K562 (cell line): ENCODE measurements around the gene CHKB. TPM values are rescaled to one million over a fixed set of nuclear protein-coding genes. Genes with fewer than 3 reads are reported as not detected.

Source experiments
- FOXP1 ChIP-seq: sonication (generic); formaldehyde crosslinking; IDR thresholded peaks from 2 replicates; pipeline ENCODE4 v1.8.0; 2022; ENCODE audit warnings: mild to moderate bottlenecking, missing genetic modification reagents
- PYGO2 ChIP-seq: fragments of 450-650 bp; IDR thresholded peaks from 2 replicates; pipeline ENCODE4 v1.6.1; 2016; ENCODE audit warnings: mild to moderate bottlenecking, missing genetic modification characterization, moderate library complexity, missing compliant biosample characterization
- REST ChIP-seq, 2 experiments: fragments of 450-650 bp; formaldehyde crosslinking in 1 of 2; IDR thresholded peaks; 2 replicates each; pipeline versions ENCODE4 v1.4.0 to v1.6.1; 2014 to 2020; ENCODE audit warnings: mild to moderate bottlenecking in 2 of 2, borderline replicate concordance in 1 of 2, low read depth in 1 of 2
- RHOXF2B ChIP-seq: fragments of 250-450 bp; sonication (Bioruptor Pico); conservative IDR thresholded peaks from 2 replicates; pipeline ENCODE4 v1.5.1; 2021
- TGIF2 ChIP-seq: sonication (generic); formaldehyde crosslinking; IDR thresholded peaks from 2 replicates; pipeline ENCODE4 v1.8.1; 2022; ENCODE audit warnings: mild to moderate bottlenecking, missing genetic modification reagents, moderate library complexity
- polyA plus RNA-seq, 8 experiments: library from polyadenylated mRNA; depleted of rRNA in 4 of 8; stranded (reverse) in 5 of 8; unstranded in 3 of 8; fragments of >200 nt; fragmentation: Nextera tagmentation in 2 of 8; fragmentation: Illumina TruSeq in 1 of 8; extraction: Ambion mirVana in 2 of 8; extraction: Trizol in 1 of 8; gene quantifications; 2 replicates each; pipeline versions ENCODE4 v1.2.1 to v1.2.3, GENCODE V29; 2011 to 2014; ENCODE audit warnings: inconsistent platforms in 1 of 8, missing spikeins in 1 of 8
- total RNA-seq, 7 experiments: library from RNA; depleted of rRNA in 6 of 7; stranded (reverse); fragments of >200 nt in 6 of 7; fragmentation: Illumina TruSeq in 2 of 7; extraction: Trizol in 2 of 7; gene quantifications; 2 replicates each; pipeline versions ENCODE4 v1.2.1 to v1.2.3, GENCODE V29; 2011 to 2021; ENCODE audit warnings: low replicate concordance in 1 of 7
- TF ChIP-seq, protein P1 (sequence below): fragments of 450-650 bp; IDR thresholded peaks from 2 replicates; pipeline ENCODE4 v1.6.1; 2018; ENCODE audit not compliant: partially characterized antibody
- TF ChIP-seq, protein P2 (sequence below): fragments of 250-450 bp; sonication (Bioruptor Pico); IDR thresholded peaks from 2 replicates; pipeline ENCODE4 v1.8.0; 2021; ENCODE audit warnings: mild to moderate bottlenecking, moderate library complexity
- TF ChIP-seq, protein P3 (sequence below): sonication (generic); formaldehyde crosslinking; IDR thresholded peaks from 2 replicates; pipeline ENCODE4 v1.8.1; 2023; ENCODE audit warnings: mild to moderate bottlenecking, missing genetic modification reagents
- TF ChIP-seq, protein P4 (sequence below): sonication (generic); formaldehyde crosslinking; IDR thresholded peaks from 2 replicates; pipeline ENCODE4 v1.8.1; 2023; ENCODE audit warnings: mild to moderate bottlenecking, missing genetic modification reagents, moderate library complexity

The CHKB gene
- total and polyA plus RNA-seq, 9 of the 15 experiments (the other 6 are each of a cell fraction or from before 2014, with no cell fraction given): 2.7 to 31.0 (median 11.0) TPM

DNA sequence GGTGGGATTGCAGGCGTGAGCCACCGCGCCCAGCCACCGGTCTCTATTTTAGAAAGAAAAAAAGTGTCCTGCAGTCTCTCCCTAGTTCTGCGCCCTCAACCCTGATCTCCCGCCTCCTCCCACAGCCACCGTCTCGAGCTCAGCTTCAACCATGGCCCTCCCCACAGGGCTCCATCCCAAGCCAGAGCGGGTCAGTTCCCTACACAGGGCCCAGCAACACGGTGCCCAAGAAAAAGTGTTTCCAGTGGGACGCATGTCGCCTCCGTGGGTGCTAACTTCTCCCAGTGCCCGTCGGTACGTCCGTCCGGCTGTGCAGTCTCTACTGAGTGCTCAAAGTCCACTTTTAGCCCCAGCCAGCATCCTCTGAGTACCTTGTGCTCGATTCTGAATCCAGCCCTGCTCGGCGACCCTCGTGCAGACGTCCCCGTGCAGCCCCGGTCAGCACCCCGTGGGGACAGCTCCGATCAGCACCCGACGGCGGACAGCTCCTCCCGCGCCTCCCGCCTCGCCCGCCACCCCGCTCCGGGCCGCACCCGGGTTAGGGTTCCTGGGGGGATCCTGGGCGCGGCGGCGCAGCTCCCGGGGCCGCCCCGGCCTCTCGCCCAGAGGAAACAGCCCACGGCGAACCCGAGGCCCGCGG, 17.3 kb upstream of the CHKB start (continued):
- TF ChIP-seq, protein P1, sequence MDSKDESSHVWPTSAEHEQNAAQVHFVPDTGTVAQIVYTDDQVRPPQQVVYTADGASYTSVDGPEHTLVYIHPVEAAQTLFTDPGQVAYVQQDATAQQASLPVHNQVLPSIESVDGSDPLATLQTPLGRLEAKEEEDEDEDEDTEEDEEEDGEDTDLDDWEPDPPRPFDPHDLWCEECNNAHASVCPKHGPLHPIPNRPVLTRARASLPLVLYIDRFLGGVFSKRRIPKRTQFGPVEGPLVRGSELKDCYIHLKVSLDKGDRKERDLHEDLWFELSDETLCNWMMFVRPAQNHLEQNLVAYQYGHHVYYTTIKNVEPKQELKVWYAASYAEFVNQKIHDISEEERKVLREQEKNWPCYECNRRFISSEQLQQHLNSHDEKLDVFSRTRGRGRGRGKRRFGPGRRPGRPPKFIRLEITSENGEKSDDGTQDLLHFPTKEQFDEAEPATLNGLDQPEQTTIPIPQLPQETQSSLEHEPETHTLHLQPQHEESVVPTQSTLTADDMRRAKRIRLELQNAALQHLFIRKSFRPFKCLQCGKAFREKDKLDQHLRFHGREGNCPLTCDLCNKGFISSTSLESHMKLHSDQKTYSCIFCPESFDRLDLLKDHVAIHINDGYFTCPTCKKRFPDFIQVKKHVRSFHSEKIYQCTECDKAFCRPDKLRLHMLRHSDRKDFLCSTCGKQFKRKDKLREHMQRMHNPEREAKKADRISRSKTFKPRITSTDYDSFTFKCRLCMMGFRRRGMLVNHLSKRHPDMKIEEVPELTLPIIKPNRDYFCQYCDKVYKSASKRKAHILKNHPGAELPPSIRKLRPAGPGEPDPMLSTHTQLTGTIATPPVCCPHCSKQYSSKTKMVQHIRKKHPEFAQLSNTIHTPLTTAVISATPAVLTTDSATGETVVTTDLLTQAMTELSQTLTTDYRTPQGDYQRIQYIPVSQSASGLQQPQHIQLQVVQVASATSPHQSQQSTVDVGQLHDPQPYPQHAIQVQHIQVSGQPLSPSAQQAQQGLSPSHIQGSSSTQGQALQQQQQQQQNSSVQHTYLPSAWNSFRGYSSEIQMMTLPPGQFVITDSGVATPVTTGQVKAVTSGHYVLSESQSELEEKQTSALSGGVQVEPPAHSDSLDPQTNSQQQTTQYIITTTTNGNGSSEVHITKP: no peak
- no peak for TF ChIP-seq PYGO2 (tag)
- TF ChIP-seq FOXP1 (CRISPR knock-in tag): peak; percentile 99
- TF ChIP-seq, protein P2, sequence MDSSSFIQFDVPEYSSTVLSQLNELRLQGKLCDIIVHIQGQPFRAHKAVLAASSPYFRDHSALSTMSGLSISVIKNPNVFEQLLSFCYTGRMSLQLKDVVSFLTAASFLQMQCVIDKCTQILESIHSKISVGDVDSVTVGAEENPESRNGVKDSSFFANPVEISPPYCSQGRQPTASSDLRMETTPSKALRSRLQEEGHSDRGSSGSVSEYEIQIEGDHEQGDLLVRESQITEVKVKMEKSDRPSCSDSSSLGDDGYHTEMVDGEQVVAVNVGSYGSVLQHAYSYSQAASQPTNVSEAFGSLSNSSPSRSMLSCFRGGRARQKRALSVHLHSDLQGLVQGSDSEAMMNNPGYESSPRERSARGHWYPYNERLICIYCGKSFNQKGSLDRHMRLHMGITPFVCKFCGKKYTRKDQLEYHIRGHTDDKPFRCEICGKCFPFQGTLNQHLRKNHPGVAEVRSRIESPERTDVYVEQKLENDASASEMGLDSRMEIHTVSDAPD (CRISPR knock-in tag): no peak
- peak; percentile 100 for TF ChIP-seq REST (IDR thresholded peaks at IDR 0.05; ENCODE audit: borderline replicate concordance)
- TF ChIP-seq REST (CRISPR knock-in tag; IDR thresholded peaks at IDR 0.05; ENCODE audit: low read depth): peak; percentile 99
- peak; percentile 98; the same call in 1 of the 2 replicates for TF ChIP-seq TGIF2 (CRISPR knock-in tag)
- TF ChIP-seq, protein P3, sequence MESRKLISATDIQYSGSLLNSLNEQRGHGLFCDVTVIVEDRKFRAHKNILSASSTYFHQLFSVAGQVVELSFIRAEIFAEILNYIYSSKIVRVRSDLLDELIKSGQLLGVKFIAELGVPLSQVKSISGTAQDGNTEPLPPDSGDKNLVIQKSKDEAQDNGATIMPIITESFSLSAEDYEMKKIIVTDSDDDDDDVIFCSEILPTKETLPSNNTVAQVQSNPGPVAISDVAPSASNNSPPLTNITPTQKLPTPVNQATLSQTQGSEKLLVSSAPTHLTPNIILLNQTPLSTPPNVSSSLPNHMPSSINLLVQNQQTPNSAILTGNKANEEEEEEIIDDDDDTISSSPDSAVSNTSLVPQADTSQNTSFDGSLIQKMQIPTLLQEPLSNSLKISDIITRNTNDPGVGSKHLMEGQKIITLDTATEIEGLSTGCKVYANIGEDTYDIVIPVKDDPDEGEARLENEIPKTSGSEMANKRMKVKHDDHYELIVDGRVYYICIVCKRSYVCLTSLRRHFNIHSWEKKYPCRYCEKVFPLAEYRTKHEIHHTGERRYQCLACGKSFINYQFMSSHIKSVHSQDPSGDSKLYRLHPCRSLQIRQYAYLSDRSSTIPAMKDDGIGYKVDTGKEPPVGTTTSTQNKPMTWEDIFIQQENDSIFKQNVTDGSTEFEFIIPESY (CRISPR knock-in tag): peak; percentile 77
- no peak for TF ChIP-seq RHOXF2B (CRISPR knock-in tag)
- TF ChIP-seq, protein P4, sequence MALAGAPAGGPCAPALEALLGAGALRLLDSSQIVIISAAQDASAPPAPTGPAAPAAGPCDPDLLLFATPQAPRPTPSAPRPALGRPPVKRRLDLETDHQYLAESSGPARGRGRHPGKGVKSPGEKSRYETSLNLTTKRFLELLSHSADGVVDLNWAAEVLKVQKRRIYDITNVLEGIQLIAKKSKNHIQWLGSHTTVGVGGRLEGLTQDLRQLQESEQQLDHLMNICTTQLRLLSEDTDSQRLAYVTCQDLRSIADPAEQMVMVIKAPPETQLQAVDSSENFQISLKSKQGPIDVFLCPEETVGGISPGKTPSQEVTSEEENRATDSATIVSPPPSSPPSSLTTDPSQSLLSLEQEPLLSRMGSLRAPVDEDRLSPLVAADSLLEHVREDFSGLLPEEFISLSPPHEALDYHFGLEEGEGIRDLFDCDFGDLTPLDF (CRISPR knock-in tag): no peak; the same call in 1 of the 2 replicates
